GM18861 (cell line): ENCODE measurements around the gene SLMAP.
"Not testable (repeated sequence)": the region's sequence is repeated elsewhere in the genome, so short reads cannot be mapped to it uniquely, and the experiment has no call there.

Source experiments
- ATAC-seq: cut with Tn5 transposase; IDR thresholded peaks from one replicate; pipeline ENCODE4 v1.9.1; 2021; ENCODE audit not compliant: unreplicated experiment

Gene SLMAP

DNA sequence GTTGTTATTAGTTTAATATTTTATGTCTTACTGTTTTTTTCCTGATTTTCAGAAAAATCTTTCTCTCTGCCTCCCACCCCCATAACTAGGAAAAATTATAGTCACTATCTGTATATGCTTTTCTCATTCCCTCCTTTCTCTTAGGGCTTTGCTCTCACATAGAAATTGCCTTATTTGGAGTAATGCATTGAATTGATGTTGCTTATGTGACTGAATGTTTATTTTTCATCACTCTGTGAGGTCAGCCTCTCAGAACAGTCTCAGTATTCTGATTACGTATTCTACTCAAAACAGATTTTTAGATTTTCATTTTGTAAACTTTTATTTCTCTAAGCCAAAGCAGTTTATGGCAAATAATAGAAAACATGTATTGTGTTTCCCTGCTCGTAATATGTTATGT lies 121.0 kb downstream of the SLMAP start:
- ATAC-seq = no peak

DNA sequence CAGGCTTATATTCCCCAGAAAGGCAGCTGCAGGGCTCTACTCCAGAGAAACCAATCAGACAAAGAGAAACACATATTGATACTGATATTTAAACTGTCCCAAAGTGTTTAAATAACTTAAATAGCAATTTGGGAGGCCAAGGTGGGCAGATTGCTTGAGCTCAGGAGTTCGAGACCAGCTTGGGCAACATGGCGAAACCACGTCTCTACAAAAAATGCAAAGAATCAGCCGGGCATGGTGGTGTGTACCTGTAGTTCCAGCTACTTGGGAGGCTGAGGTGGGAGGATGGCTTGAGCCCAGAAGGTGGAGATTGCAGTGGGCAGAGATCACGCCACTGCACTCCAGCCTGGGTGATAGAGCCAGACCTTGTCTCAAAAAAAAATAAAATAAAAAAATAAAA lies 128.3 kb downstream of the SLMAP start:
- not testable (repeated sequence) for ATAC-seq

DNA sequence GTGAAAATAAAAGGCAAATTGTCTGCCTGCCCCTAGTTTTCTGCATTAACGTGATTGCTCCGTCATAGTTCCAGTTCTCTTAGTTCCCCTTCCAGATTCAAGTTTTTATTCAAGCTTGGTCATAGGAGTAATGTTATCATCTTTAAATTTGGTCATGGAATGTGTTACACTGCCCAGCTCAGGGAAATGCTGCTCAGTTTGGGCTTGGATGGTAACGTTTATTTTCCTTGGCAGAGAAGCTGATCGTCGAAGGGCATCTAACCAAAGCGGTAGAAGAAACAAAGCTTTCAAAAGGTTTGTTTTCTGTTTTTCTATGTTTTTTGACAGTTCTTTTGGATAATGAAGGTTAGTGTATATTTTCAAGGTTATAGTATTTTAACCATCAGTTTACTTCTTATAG lies 133.7 kb downstream of the SLMAP start:
- no peak for ATAC-seq

DNA sequence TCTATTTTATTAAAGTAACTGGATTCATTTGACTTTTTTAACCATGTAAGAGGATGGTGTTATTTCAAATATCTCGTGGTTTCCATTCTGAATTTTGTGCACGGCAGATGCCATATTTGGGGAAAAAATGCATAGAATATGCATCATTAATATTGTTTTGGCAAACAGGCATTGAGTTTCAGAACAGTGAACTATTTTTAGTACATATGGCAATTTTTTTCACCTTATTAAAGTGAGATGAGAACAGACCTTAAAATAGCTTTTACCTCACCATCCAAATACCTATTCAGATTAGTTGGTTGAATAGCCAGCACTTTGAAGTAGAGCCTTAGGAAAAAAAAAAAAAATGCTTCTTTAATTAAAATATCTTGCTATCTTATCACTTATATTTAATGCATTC lies 134.8 kb downstream of the SLMAP start:
- no peak for ATAC-seq

DNA sequence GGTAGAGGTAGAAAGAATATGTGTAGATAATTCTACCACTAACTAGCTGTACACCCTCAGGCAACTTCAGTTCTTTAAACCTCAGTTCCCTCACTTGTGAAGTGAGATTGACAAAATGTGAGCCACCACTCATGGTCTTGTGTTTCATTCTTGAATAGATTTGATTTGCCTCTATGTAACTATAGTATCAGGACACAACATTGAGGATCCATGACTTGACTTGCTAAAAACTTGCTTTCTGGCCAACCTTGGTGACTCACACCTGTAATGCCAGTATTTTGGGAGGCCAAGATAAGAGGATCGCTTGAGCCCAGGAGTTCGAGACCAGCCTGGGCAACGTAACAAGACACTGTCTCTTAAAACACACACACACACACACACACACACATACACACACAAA lies 136.3 kb downstream of the SLMAP start:
- no peak for ATAC-seq

DNA sequence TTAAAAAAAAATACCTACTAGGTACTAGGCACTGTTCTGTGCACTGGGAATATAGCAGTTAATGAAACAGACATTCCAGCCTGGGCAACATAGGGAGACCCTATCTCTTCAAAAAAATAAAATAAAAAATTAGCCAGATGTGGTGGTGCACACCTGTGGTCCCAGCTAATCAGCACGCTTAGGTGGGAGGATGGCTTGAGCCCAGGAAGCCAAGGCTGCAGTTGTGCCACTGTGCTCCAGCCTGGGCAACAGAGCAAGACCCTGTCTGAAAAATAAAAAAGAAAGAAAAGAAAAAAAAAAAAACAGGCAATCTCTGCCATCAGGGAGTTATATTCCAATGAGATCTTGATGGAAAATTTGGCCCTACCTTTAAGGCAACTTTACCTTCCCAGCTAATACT lies 137.0 kb downstream of the SLMAP start:
- ATAC-seq = no peak

DNA sequence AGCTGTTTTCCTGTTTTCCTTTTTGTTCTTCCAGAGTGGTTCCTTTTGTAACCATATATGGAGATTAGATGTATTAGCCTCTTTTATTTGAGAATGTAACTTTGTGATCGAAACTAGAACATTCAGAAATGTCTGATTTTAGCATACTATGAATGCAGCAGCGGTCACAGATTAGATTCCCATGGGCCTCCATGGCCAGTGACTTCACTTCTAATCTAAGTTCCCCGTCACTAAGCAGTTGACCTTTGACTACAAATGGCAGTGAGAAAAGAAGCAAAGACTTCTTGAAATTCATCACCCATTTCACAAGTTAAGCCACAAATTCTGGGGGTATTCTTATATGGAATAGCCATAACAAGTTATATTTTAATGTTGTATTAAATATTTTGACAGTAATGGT lies 137.6 kb downstream of the SLMAP start:
- no peak for ATAC-seq

DNA sequence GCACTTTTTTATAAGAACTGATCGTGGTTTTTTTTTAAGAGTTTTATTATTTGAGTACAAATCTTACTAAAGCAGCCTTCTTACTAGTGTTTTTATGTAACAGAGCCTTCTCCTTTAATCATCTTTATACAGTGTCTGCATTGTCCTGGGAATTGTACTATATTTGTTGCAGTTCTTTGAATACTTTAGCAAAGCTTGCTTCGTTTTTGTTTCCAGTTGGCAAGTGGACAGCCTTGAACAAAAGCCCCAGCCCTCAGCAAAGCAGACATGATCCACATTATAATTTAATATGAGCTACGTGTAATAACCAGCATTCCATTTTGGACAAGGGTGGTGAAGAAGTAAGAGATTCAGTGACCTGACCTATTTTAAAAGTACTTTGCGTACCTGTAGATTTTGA lies 139.9 kb downstream of the SLMAP start:
- ATAC-seq = no peak

DNA sequence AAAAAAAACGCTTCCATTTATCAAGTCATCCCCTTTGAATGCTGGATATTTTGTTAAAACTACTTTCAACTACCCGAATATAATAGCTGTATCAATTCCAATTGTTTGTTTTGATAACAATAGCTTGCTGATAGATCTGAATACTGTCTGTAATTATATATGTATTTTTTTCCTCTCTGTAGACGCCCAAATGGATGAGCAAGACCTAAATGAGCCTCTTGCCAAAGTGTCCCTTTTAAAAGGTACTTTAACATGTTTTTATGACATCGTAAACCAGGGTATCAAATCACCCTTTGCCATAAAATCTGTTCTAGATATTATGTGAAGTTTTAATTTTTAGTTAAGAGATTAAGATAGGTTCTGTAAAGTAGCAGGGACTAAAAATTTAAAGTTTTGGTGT lies 140.6 kb downstream of the SLMAP start:
- no peak for ATAC-seq

DNA sequence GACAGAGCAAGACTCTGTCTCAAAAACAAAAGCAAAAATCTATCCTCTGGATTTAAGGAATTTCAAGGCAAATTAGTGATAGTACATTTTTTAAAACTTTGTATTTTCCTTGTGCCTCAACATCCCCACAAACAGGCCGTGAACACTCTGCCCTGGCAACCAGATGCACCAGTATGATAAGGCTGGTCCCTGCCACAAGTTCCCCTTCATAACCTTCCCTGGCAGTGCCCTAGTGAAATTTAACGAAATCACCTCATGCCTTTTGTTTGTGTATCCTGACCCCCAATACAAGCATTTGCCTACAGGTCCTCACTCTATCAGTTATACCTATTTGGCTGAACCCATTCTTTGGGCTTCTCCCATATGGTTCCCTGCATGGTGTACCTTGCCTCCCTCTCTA lies 144.7 kb downstream of the SLMAP start:
- no peak for ATAC-seq

DNA sequence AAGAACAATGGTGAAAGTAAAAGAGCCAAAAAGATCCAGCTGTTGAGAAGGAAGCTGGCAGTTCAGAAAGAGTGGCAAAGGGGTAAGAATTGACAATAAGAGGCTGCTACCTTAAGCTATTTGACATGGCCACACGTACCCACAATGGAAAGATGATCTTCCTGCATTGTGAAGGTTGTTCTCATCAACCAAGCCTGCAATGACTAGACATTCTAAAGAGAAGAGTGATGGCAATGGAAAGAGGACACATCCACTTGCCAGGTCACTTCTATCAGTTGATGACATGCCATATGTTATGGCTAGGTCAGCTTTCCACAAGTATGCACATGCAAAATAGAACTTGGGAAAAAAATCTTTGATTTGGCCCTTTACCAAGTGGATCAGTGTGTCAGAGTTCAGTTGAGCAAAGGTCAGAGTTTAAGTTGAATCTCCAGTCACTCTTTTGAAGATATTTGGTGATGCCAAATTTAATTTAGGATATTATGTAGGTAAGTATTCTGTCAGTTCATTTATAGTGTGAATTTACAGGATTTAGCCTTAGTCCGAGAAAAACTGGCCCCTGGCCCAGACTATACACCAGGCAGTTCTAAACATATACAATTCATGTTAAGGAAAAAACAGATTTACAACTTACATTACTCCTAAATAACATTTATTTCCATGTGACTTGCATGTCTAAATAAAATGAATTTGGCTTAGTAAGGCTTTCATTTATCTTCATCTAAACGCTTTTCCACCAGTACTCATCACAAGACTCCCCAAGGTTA lies 147.2 kb downstream of the SLMAP start:
- no peak for ATAC-seq

DNA sequence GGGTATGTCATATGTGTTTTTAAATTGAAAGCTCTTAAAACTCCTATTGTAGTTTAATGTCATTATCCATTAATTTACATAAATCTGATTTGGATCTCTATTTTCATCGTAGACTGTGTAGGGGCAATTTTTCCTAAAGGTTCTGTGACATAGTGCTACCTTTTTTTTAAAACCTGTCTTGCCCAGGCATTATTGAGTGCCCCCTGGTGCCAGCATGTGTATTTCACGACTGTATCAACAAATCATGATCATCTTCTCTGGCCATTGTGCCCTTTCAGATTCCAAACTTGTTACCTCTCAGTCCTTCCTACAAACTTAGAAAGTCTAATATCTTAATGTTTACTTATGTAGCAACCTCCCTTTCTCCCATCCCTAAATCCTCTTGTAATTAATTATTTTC lies 154.9 kb downstream of the SLMAP start:
- ATAC-seq = no peak

DNA sequence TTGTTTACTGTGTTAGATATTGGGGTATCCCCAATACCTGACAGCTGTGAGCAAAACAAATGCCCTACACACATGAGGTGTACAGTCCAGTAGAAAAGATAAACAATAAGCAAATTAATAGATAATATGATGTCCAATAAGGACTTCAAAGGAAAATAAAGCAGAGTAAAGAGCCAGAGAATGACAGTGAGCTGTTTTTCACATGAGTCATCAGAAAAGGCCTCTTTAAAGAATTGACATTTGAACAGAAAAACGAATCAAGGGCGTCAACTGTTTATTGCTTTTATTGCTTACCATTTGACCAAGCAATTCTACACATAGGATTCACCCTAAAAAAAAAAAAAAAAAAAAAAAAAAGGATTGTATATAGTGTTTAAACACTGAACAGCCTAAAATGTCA lies 155.5 kb downstream of the SLMAP start:
- no peak for ATAC-seq

DNA sequence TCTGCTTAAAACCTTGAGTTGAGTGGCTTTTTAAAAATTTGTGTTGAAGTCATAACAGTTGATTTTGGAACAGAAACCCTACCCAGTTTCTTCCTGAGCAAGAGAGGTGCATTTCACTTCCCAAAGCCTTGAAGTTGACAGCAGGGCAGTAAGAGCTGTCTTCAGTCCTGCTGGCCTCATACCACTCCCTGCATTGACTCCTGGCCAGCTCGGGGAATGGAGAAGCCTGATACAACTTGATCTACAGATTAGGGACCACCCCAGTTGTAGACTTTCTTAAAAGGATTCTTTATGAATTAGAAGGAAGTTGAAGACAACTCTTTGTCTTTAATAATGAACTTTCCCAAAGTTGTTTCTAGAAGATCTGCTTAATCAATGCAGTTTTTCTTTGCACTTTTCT lies 161.5 kb downstream of the SLMAP start:
- ATAC-seq = no peak

DNA sequence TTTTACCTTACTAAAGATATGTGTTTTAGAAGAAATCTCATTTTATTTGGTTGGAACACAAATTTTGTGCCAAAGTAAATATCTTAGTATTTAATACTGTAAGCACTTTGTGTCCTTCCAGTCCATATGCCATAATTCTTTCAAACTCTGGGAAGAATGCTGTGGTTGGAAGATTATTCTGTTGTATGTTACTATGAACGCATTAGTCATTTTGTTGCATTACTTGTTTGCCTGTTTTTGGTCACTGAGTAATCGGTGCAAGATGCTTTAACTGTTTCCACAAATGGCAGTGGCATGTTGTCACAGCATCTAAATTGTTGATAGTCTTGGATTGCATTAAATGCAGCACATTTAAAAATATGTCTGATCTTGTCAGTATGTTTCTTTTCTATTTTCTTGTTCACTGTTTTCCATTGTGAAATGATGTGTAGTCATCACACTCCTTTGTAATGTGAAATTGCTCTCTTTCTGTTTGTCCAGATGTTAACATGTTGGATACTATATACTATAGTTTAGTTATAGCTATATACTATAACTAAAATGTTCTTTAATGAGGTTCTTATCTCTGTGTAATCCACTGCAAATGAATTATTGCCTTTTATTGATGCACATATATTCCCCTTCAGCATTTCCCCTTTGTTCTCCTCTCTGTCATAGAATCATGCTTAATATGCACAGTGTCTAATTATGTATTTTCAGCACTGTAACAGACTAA lies 162.2 kb downstream of the SLMAP start:
- no peak for ATAC-seq

DNA sequence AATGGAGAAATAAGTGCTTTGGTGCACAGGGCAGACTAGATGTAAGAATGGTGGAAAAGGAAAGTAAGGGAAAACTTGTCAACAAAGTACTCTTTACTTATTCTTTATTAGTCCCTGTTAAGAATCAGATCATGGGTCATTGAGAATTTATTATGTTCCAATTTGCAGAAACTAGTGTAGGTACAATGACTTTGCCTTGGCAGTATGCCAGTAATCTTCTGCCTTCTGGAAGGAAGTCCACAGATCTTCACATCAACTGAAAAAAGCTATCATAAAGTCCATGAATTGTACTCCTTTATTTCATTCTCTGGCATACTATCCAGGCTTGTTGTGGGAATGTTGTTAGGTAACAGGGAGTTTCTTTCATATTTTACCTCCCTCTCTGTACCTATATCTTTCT lies 163.9 kb downstream of the SLMAP start:
- ATAC-seq = no peak

DNA sequence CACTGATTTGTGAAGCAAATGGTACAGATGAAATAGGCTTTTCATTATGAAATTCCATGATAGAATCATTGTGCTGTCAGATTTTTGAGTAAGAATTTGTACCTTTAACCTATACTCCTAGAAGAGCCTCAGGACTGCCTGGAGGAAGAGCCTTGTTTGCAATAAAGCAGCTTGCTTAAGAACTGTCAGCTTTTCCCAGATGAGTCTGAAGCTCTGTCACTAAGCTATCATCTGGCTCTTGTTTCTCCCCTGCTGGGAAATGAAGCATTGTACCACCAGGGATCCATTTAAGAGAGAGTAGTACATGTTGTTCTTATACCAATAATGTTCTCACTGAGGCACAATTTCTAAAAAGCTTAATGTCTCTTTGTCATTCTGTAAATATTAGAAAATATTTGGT lies 167.0 kb downstream of the SLMAP start:
- no peak for ATAC-seq

DNA sequence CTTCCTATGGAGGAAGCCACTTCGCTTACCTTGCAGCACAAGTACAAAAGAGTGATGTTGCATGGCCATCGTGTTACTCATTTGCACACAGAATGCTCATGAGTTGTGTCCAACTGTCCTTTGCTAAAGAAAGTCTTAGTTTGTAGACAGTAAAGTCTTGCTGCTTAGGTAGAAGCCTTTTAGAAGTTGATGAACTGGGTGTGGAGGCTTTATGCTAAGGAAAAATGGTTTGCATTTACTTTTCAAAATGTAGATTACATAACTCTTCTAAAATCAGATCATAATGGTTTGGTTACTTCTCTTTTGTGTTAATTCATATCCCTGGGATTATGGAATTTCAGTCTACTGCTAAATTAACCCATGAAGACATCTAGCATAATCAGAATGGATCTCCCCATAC lies 167.6 kb downstream of the SLMAP start:
- ATAC-seq = no peak

DNA sequence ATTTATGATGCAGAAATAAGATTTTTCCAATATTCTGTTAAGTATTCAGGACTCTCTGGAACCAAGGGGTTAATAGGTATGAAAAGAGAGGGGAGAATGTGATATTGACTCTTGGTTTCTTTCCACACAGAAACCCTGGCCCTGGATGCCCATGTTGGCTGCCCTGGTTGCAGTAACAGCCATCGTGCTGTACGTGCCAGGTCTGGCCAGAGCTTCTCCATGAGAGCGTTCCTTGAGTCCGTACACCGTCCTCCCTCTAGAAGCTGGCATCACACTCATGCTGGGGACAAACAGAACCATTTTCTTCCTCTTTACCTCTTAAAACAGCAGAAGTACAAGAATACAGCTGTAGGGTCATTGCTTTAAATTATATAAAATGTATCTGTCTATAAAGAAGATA lies 171.1 kb downstream of the SLMAP start:
- ATAC-seq = no peak

DNA sequence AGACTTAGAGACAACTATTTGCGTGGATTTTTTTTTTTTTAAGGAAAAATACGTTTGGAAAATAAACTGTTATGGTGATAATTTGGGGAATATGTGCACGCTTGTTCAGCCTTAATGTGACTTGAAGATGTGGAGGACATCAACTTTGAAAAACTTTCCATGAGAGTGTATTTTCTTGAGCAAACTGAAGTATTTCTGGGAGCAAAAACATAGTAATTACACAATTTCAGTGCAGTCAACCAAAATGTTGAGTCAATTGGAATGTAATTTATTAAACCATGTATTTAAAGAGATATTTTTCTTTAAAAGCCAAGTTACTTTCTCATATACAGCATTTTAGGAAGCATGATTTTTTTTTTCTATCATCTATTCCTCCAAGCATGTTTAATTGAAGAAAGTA lies 171.8 kb downstream of the SLMAP start:
- no peak for ATAC-seq

DNA sequence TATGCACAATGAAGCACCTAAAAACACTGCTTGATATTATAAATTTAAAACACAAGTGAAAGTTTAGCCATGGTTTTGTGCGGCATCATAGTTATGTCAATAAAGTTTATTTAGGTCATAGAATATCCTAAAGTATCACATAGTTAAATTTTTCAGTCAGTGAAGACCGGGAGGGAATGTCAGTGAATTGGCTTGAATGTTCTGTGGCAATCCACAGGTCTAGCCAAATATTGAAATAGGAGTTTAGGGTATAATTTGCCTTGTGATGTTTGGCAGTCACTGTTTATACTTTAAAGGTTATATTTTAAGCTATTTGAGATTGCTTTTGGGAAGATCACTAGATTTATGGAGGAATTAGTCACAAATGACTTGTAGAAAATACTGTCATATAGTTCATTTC lies 172.4 kb downstream of the SLMAP start:
- no peak for ATAC-seq

DNA sequence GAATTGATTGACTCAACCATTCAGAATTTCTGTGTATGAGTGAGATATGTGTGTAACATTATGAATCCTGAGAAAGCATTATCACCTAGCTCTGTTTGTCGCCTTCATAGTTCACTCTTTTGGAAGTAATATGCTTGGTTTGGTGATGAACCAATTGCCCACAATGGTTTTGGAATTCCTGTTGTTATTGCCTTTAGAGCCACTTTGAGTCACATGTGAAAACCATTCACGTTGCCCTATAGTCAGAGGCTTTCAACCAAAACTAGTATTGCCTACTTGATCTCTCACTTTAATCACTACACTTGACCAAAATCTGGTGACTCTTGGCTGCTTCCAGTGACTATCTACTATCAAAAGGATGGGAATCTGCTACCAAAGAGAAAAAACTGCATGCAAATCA lies 173.9 kb downstream of the SLMAP start:
- ATAC-seq = no peak

DNA sequence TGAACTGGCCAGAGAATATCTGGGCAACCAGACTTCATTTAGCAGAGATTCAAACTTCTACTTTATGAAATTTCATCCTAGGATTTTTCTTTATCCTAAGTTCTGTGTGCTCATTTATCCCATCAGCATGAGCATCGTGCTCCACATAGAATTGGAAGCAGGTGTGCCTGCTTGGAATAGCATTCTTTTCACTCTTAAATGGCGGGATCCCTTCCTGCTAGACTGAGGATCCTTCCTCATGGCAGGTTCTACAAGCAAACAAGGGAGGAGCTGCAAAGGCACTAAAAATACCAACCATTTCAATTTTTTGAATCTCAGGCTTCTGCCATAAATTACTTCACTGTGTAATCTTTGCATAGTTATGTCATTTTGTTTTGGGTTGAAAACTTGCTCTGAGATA lies 177.5 kb downstream of the SLMAP start:
- ATAC-seq = no peak
